NCI-H226 (cell line): ENCODE data around the gene GRIK5.

Source experiments
- DNase-seq: peaks from one replicate; pipeline ENCODE4 v3.0.0-alpha.2; 2015

The GRIK5 gene

GRCh38 chr19:42095142-42095813, 25.3 kb upstream of the GRIK5 start:
- DNase-seq, result no peak

- DNase-seq, result no peak
Observed at GRCh38 chr19:42093926-42094325, 23.9 kb upstream of the GRIK5 start.

- DNase-seq, result no peak
Observed at GRCh38 chr19:42093505-42093904, 23.5 kb upstream of the GRIK5 start.

GRCh38 chr19:42092350-42092749, 22.3 kb upstream of the GRIK5 start:
- peak; percentile 39 for DNase-seq

- DNase-seq, result no peak
Observed at GRCh38 chr19:42091742-42092141, 21.7 kb upstream of the GRIK5 start.

- DNase-seq, result no peak
Observed at GRCh38 chr19:42091300-42091699, 21.3 kb upstream of the GRIK5 start.

GRCh38 chr19:42090672-42091071, 20.7 kb upstream of the GRIK5 start:
- no peak for DNase-seq

- DNase-seq, result no peak
Observed at GRCh38 chr19:42089772-42090171, 19.8 kb upstream of the GRIK5 start.

- DNase-seq, result no peak
Observed at GRCh38 chr19:42089191-42089750, 19.3 kb upstream of the GRIK5 start.

- DNase-seq, result peak; percentile 48
Observed at GRCh38 chr19:42088471-42089190, 18.6 kb upstream of the GRIK5 start.

GRCh38 chr19:42086770-42087550, 17.0 kb upstream of the GRIK5 start:
- DNase-seq, result no peak

- no peak for DNase-seq
Observed at GRCh38 chr19:42086188-42086736, 16.3 kb upstream of the GRIK5 start.

- no peak for DNase-seq
Observed at GRCh38 chr19:42083537-42083936, 13.5 kb upstream of the GRIK5 start.

GRCh38 chr19:42081584-42082203, 11.7 kb upstream of the GRIK5 start:
- peak; percentile 21 for DNase-seq

GRCh38 chr19:42080764-42081375, 10.9 kb upstream of the GRIK5 start:
- no peak for DNase-seq

- no peak for DNase-seq
Observed at GRCh38 chr19:42079886-42080763, 10.1 kb upstream of the GRIK5 start.

- no peak for DNase-seq
Observed at GRCh38 chr19:42079276-42079669, 9.3 kb upstream of the GRIK5 start.

GRCh38 chr19:42078538-42079275, 8.7 kb upstream of the GRIK5 start:
- DNase-seq, result no peak

- DNase-seq, result no peak
Observed at GRCh38 chr19:42078058-42078457, 8.1 kb upstream of the GRIK5 start.

GRCh38 chr19:42076380-42076944, 6.5 kb upstream of the GRIK5 start:
- no peak for DNase-seq
